NCI-H2107 treated with DMSO at 0.1 percent for 48 hours (cell line): ENCODE results near the gene STARD13.

Source experiments
- DNase-seq: peaks from one replicate; lab custom pipeline; 2025; ENCODE audit not compliant: unreplicated experiment; lab: John Stamatoyannopoulos, UW

The STARD13 gene

GRCh38 chr13:33310245-33311038 is 24.9 kb upstream of the STARD13 start:
- DNase-seq: no peak

- DNase-seq: no peak
These were observed 23.3 kb upstream of the STARD13 start for GRCh38 chr13:33308863-33309262.

- no peak for DNase-seq
These were observed 22.3 kb upstream of the STARD13 start for GRCh38 chr13:33307843-33308242.

- DNase-seq: no peak
These were observed 18.5 kb upstream of the STARD13 start for GRCh38 chr13:33303855-33304597.

GRCh38 chr13:33299626-33300025 is 14.1 kb upstream of the STARD13 start:
- no peak for DNase-seq

- DNase-seq: no peak
These were observed 11.4 kb upstream of the STARD13 start for GRCh38 chr13:33296793-33297425.

- no peak for DNase-seq
These were observed 7.2 kb upstream of the STARD13 start for GRCh38 chr13:33292712-33293111.

- DNase-seq: no peak
These were observed 4.9 kb upstream of the STARD13 start for GRCh38 chr13:33290421-33290965.

GRCh38 chr13:33289966-33290365 is 4.4 kb upstream of the STARD13 start:
- DNase-seq: no peak

GRCh38 chr13:33287142-33287882 is 1.8 kb upstream of the STARD13 start:
- DNase-seq: no peak

- no peak for DNase-seq
These were observed 573 bp upstream of the STARD13 start for GRCh38 chr13:33286128-33286527.

GRCh38 chr13:33284916-33285315 is 639 bp downstream of the STARD13 start:
- DNase-seq: no peak

GRCh38 chr13:33284031-33284430 is 1.5 kb downstream of the STARD13 start:
- no peak for DNase-seq

GRCh38 chr13:33283195-33283911 is 2.2 kb downstream of the STARD13 start:
- no peak for DNase-seq

- DNase-seq: no peak
These were observed 3.5 kb downstream of the STARD13 start for GRCh38 chr13:33281951-33282595.

GRCh38 chr13:33280923-33281322 is 4.6 kb downstream of the STARD13 start:
- DNase-seq: no peak

GRCh38 chr13:33280279-33280905 is 5.2 kb downstream of the STARD13 start:
- DNase-seq: no peak

- no peak for DNase-seq
These were observed 5.9 kb downstream of the STARD13 start for GRCh38 chr13:33279414-33280278.
